D341Med (cell line): ENCODE data around the gene MMS19.
"Not testable (repeated sequence)": the region's sequence is repeated elsewhere in the genome, so short reads cannot be mapped to it uniquely, and the experiment has no call there.

Source experiments
- DNase-seq: peaks from one replicate; pipeline ENCODE4 v3.0.0; 2012; ENCODE audit warnings: low spot score

The MMS19 gene

GRCh38 chr10:97423757-97424098, 74.5 kb downstream of the MMS19 start:
- not testable (repeated sequence) for DNase-seq

DNA sequence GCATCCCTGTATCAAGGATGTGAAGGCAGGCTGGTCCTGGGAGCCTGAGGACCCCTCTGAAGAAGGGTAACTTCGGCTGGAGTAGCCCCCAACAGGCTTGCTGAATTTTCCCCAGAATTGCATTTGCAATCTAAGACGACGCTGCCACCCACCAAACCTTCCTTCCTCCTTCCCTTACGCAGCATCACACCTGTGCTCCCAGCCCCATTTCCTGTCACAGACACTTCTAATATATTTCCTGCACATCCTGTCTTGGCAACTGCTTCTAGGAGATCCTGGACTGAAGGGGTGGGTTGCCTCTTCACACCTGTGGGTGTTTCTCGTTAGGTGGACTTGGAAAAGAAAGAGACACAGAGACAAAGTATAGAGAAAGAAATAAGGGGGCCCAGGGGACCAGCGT, 81.7 kb downstream of the MMS19 start:
- DNase-seq: no peak

DNA sequence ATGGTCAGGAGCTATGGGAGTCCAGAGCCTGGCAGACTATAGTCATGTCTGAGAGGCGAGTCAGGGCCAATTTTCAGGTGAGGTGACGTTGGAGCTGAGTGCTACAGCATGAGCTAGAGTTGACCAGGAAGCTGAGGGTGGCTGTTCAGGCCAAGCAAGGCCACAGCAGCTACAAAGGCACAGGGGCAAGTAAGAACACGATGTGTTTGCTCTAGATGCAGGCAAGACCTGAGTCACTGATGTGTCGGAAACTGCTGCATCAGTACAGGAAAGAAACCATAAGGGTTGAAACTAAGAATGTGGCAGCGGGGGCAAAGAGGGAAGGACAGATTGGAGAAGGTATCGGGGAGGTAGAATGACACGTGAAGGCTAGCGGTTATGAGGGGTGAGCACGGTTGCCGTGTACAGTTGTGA, 85.3 kb downstream of the MMS19 start:
- DNase-seq: no peak

DNA sequence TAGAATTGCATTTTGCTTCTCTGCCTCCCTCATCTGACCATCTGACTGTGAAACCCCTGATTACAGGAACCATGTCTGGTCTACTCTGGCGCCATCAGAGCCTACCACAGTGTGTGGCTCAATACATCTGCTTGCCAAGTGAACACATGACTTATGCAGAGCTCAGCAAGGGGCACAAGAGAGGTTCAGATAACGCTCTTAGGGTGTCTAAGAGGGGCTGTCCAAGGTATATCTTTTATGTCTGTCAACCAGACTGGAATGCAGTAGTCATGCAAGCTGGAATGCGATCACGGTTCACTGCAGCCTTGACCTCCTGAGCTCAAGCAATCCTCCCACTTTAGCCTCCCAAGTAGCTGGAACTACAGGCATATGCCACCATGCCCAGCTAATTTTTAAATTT, 86.8 kb downstream of the MMS19 start:
- no peak for DNase-seq

GRCh38 chr10:97408496-97408992, 89.7 kb downstream of the MMS19 start:
- DNase-seq: no peak
